Fibroblast of the aortic adventitia (primary cell): ENCODE data around the gene ARHGDIA. TPM values are rescaled to one million over a fixed set of nuclear protein-coding genes. Genes with fewer than 3 reads are reported as not detected.
"Not testable (repeated sequence)": the region's sequence is repeated elsewhere in the genome, so short reads cannot be mapped to it uniquely, and the experiment has no call there.

Experiments used
- DNase-seq: peaks from one replicate; pipeline ENCODE4 v3.0.0-alpha.2; 2010; ENCODE audit warnings: low read depth
- H3K4me3 ChIP-seq: 2 replicates; pipeline ENCODE4 v1.5.1; 2011; ENCODE audit warnings: low read depth, mild to moderate bottlenecking, control low read depth, low read length, moderate library complexity
- CTCF ChIP-seq: IDR thresholded peaks from 2 replicates; pipeline ENCODE4 v1.5.1; 2011; ENCODE audit warnings: mild to moderate bottlenecking, low read length, control low read depth, inconsistent platforms; ENCODE audit not compliant: insufficient read depth
- total RNA-seq: library from RNA; depleted of rRNA; stranded (reverse); fragments of >200 nt; gene quantifications from 2 replicates; pipeline ENCODE4 v1.2.3, GENCODE V29; 2012; ENCODE audit warnings: low replicate concordance

ARHGDIA gene
- total RNA-seq, result 95.1 and 149 TPM in 2 replicates

GRCh38 chr17:81870981-81871386 lies at the start of gene ARHGDIA:
ARHGDIA (minus strand) TSS chr17:81871337; CDS start chr17:81869930, 1,407 bp downstream.
- H3K4me3 ChIP-seq, result peak within 1 kb of the TSS; percentile 83
- TF ChIP-seq CTCF, result no peak
- no peak for DNase-seq

- no peak overlapping the region for H3K4me3 ChIP-seq
- no peak for DNase-seq
- no peak for TF ChIP-seq CTCF
Measured at GRCh38 chr17:81918832-81919545, 47.9 kb upstream of the ARHGDIA start.

- peak overlapping the region; percentile 35 for H3K4me3 ChIP-seq
- not testable (repeated sequence) for DNase-seq
Measured at GRCh38 chr17:81918333-81918669, 47.2 kb upstream of the ARHGDIA start.

DNA sequence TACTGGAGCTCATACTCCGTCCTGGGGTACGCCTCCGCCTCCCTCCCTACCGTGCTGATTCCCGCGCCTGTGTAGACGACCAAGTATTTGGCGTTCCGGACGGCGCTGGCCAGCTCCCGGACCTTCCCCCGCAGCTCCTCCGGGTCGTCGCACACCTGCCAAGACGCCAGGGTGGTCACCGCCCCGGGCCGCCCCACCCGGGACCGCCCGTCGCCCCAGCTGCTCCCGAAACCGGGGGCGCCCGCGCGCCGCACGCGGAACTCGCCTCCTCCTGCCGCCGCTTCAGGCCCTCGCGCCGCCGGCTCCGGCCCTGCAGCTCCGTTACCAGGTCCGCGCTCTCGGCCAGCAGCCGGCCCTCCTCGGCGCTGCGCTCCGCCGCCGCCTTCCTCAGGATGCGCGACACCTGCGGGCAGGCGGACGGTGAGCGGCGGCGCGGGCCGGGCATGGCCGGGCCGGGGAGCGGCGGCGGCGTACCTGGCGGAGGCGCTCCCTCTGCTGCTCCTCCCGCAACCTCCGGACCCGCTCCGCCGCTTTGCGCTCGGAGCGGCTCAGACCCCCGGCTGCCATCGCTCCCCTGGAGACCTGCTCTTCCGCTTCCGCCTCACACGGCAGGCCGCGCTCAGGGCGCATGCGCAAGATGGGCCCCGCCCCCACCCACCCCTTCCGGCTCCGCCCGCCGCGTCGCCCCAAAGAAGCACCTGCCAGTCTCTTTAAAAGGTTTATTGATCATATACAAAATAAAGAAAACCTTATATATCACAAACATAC lies 46.6 kb upstream of the ARHGDIA start, which contains the start of gene SIRT7:
Gene SIRT7, minus strand, starts transcription at position 612 of the 768 bp plus-strand sequence. Its CDS starts 45 bp downstream, at position 567.
- peak; percentile 66 for DNase-seq
- TF ChIP-seq CTCF, result no peak
- peak within 1 kb of the TSS; percentile 78 for H3K4me3 ChIP-seq

DNA sequence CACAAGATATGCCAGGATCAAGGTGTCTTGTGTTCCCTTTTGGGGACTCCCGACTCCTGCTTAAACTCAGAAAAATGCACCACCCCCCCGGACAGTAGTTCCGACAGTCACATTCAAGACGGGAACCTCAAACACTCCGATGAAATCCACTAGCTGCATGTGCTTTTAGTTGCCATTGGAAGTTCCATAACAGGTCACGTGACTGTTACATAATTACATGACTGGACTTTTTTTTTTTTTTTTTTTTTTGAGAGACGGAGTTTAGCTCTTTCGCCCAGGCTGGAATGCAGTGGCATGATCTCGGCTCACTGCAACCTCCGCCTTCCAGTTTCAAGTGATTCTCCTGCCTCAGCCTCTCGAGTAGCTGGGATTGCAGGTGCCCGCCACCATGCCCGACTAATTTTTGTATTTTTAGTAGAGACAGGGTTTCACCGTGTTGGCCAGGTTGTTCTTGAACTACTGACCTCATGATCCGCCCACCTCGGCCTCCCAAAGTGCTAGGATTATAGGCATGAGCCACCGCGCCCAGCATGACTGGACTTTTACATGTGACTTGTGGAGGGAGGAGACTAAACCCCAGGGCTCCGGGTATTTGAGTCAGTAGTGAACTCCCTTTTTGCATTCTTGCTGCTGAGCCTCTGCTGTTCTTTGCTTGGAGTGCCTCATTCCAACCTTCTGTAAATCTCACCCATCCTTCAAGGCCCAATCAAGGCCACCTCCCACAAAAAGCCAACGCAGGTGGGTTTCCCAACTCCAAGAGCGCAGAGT lies 45.3 kb upstream of the ARHGDIA start:
- no peak for TF ChIP-seq CTCF
- peak; percentile 88 for DNase-seq
- H3K4me3 ChIP-seq, result peak overlapping the region; percentile 78

DNA sequence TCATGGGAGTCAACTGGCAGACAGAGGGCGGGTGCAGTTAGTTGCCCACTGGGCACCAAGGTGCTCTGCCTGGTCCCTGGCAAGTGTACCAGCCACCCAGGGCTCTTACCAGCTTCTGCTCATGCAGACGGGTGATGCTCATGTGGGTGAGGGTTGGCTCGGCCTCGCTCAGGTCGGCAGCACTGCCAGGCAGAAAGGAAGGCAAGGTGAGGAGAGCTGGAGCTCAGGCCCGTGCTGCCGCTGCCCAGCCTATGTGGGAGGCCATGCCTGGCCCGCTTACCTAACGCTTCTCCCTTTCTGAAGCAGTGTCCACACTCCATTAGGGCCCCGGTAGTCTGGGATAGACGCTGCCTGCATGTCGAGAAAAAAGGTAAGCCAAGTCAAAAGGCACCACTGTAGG lies 44.2 kb upstream of the ARHGDIA start:
- H3K4me3 ChIP-seq, result no peak overlapping the region
- DNase-seq, result no peak
- no peak for TF ChIP-seq CTCF
